Epithelial cell of esophagus (primary cell): Measurements from ENCODE around the gene METRN.

Experiments
- DNase-seq: peaks from one replicate; pipeline ENCODE4 v3.0.0; 2010; ENCODE audit warnings: low read depth
- H3K4me3 ChIP-seq: 2 replicates; pipeline ENCODE4 v1.5.1; 2011; ENCODE audit warnings: mild to moderate bottlenecking, low read length, control low read depth
- CTCF ChIP-seq: IDR thresholded peaks from 2 replicates; pipeline ENCODE4 v1.5.1; 2011; ENCODE audit warnings: low read depth, mild to moderate bottlenecking, low read length, control low read depth, inconsistent platforms; ENCODE audit not compliant: insufficient read depth; ENCODE audit errors: missing control alignments

METRN gene

GRCh38 chr16:745739-746138, 30.8 kb downstream of the METRN start:
- DNase-seq = peak; percentile 56
- H3K4me3 ChIP-seq = no peak overlapping the region
- peak; percentile 61 for TF ChIP-seq CTCF

- TF ChIP-seq CTCF = no peak
- DNase-seq = no peak
- H3K4me3 ChIP-seq = no peak overlapping the region
These were observed 31.7 kb downstream of the METRN start for GRCh38 chr16:746637-747036.

GRCh38 chr16:747978-748746, 33.2 kb downstream of the METRN start:
- H3K4me3 ChIP-seq = no peak overlapping the region
- TF ChIP-seq CTCF = no peak
- no peak for DNase-seq

GRCh38 chr16:749010-749409, 34.1 kb downstream of the METRN start:
- no peak overlapping the region for H3K4me3 ChIP-seq
- TF ChIP-seq CTCF = no peak
- DNase-seq = peak; percentile 69

- no peak overlapping the region for H3K4me3 ChIP-seq
- TF ChIP-seq CTCF = no peak
- DNase-seq = no peak
These were observed 35.6 kb downstream of the METRN start for GRCh38 chr16:750485-750884.

GRCh38 chr16:751152-752006, 36.5 kb downstream of the METRN start:
- no peak overlapping the region for H3K4me3 ChIP-seq
- DNase-seq = no peak

More at GRCh38 chr16:751152-752006, 36.5 kb downstream of the METRN start:
- TF ChIP-seq CTCF = no peak
